IPS-18a (cell line): ENCODE results near the gene TBC1D3G.
"Not testable (repeated sequence)": the region's sequence is repeated elsewhere in the genome, so short reads cannot be mapped to it uniquely, and the experiment has no call there.

ENCODE experiments used
- H3K27ac ChIP-seq: one replicate; pipeline ENCODE4 v1.5.1; 2013; ENCODE audit warnings: low read length
- H3K27me3 ChIP-seq: one replicate; pipeline ENCODE4 v1.6.1; 2013; ENCODE audit warnings: mild to moderate bottlenecking, low read length; ENCODE audit not compliant: control insufficient read depth, insufficient read depth
- H3K36me3 ChIP-seq: one replicate; pipeline ENCODE4 v1.6.1; 2013; ENCODE audit warnings: low read depth, low read length; ENCODE audit not compliant: control insufficient read depth
- H3K4me1 ChIP-seq: one replicate; pipeline ENCODE4 v1.6.1; 2013; ENCODE audit warnings: low read depth, low read length; ENCODE audit not compliant: control insufficient read depth
- H3K4me3 ChIP-seq: one replicate; pipeline ENCODE4 v1.5.1; 2013; ENCODE audit warnings: low read length
- H3K9ac ChIP-seq: one replicate; pipeline ENCODE4 v1.6.1; 2013; ENCODE audit warnings: mild to moderate bottlenecking, low read length, moderate library complexity
- H3K9me3 ChIP-seq: one replicate; pipeline ENCODE4 v1.6.1; 2013; ENCODE audit warnings: low read depth, low read length; ENCODE audit not compliant: control insufficient read depth

The TBC1D3G gene

GRCh38 chr17:36323584-36323983 lies at the start of gene TBC1D3G:
TSS of gene TBC1D3G (plus strand) at chr17:36323884. CDS start at chr17:36325412, 1,528 bp downstream.
- H3K36me3 ChIP-seq, H3K27me3 ChIP-seq, H3K4me3 ChIP-seq, H3K27ac ChIP-seq, H3K9ac ChIP-seq, H3K4me1 ChIP-seq, H3K9me3 ChIP-seq: not testable (repeated sequence)

- H3K4me1 ChIP-seq, H3K36me3 ChIP-seq, H3K4me3 ChIP-seq, H3K27me3 ChIP-seq, H3K9me3 ChIP-seq, H3K27ac ChIP-seq, H3K9ac ChIP-seq: not testable (repeated sequence)
Measured at GRCh38 chr17:36283256-36283655, 40.4 kb upstream of the TBC1D3G start.

- H3K9me3 ChIP-seq, H3K27me3 ChIP-seq, H3K27ac ChIP-seq, H3K4me3 ChIP-seq, H3K36me3 ChIP-seq, H3K9ac ChIP-seq, H3K4me1 ChIP-seq: not testable (repeated sequence)
Measured at GRCh38 chr17:36284219-36284618, 39.5 kb upstream of the TBC1D3G start.

GRCh38 chr17:36289965-36290612 lies 33.6 kb upstream of the TBC1D3G start:
- not testable (repeated sequence) for H3K27ac ChIP-seq, H3K4me1 ChIP-seq, H3K36me3 ChIP-seq, H3K9me3 ChIP-seq, H3K9ac ChIP-seq, H3K4me3 ChIP-seq, H3K27me3 ChIP-seq

- not testable (repeated sequence) for H3K27me3 ChIP-seq, H3K36me3 ChIP-seq, H3K4me1 ChIP-seq, H3K4me3 ChIP-seq, H3K9ac ChIP-seq, H3K9me3 ChIP-seq, H3K27ac ChIP-seq
Measured at GRCh38 chr17:36295161-36295560, 28.5 kb upstream of the TBC1D3G start.

- H3K27ac ChIP-seq, H3K4me1 ChIP-seq, H3K36me3 ChIP-seq, H3K4me3 ChIP-seq, H3K9me3 ChIP-seq, H3K27me3 ChIP-seq, H3K9ac ChIP-seq: not testable (repeated sequence)
Measured at GRCh38 chr17:36315736-36316135, 7.9 kb upstream of the TBC1D3G start.

- not testable (repeated sequence) for H3K36me3 ChIP-seq, H3K27me3 ChIP-seq, H3K4me3 ChIP-seq, H3K9me3 ChIP-seq, H3K4me1 ChIP-seq, H3K9ac ChIP-seq, H3K27ac ChIP-seq
Measured at GRCh38 chr17:36362496-36362895, 38.8 kb downstream of the TBC1D3G start.

GRCh38 chr17:36375938-36376337 lies 52.3 kb downstream of the TBC1D3G start:
- H3K9me3 ChIP-seq, H3K4me1 ChIP-seq, H3K36me3 ChIP-seq, H3K9ac ChIP-seq, H3K4me3 ChIP-seq, H3K27me3 ChIP-seq, H3K27ac ChIP-seq: not testable (repeated sequence)
